ENCODE measurements around the gene CIDEB. TPM values are rescaled to one million over a fixed set of nuclear protein-coding genes. Genes with fewer than 3 reads are reported as not detected.
"Not testable (repeated sequence)": the region's sequence is repeated elsewhere in the genome, so short reads cannot be mapped to it uniquely, and the experiment has no call there.

Gene CIDEB
- total and polyA plus RNA-seq, 2 of the 4 experiments (the other 2 are of a cell fraction) = under 0.01 to 0.19 TPM

GRCh38 chr14:24354482-24354825 lies 46.7 kb upstream of the CIDEB start:
- H3K9ac ChIP-seq (ENCODE audit: low read depth, low read length); H2AK9ac ChIP-seq (replicated peaks; ENCODE audit: low read depth, low read length, poor library complexity); H4K20me1 ChIP-seq (ENCODE audit: insufficient read depth, low read length); POLR2A ChIA-PET (ENCODE audit: unreplicated experiment); H4K5ac ChIP-seq (ENCODE audit: low read depth, low read length); H3K4me2 ChIP-seq (ENCODE audit: low read depth, low read length); H2BK20ac ChIP-seq (ENCODE audit: low read depth, low read length); H2BK15ac ChIP-seq (ENCODE audit: low read depth, low read length); H3K36me3 ChIP-seq (ENCODE audit: control insufficient read depth, insufficient read depth, low read length); H3K23ac ChIP-seq (ENCODE audit: low read depth, low read length); H3K79me1 ChIP-seq (ENCODE audit: low read depth in 1 of 2, low read length in 2 of 2); H3K4me1 ChIP-seq (ENCODE audit: control insufficient read depth, insufficient read depth, low read length); H2AFZ ChIP-seq (replicated peaks; ENCODE audit: low read length, poor library complexity); in situ Hi-C loops (cut with MboI; ENCODE audit: low sequenced_read_pairs); H3K4me3 ChIP-seq (ENCODE audit: insufficient read depth, low read depth, low read length); DNase-seq; H3K14ac ChIP-seq (replicated peaks; ENCODE audit: low read depth, low read length); H3K27me3 ChIP-seq (ENCODE audit: control insufficient read depth, insufficient read depth, low read length); H3K9me1 ChIP-seq (ENCODE audit: insufficient read depth, low read length); H3K18ac ChIP-seq (ENCODE audit: low read depth, low read length); H3K56ac ChIP-seq (ENCODE audit: extremely low read depth, insufficient read depth, low read length); dilution Hi-C loops (cut with HindIII; ENCODE audit: low sequenced_read_pairs, unreplicated experiment); ATAC-seq (ENCODE audit: low read depth); H3K4ac ChIP-seq (ENCODE audit: low read depth, low read length); H3K9me3 ChIP-seq (ENCODE audit: control insufficient read depth, insufficient read depth, low read length); BruUV-seq (replicated peaks); H4K91ac ChIP-seq (ENCODE audit: insufficient read depth, low read depth, low read length); H4K8ac ChIP-seq (ENCODE audit: low read depth in 2 of 2, low read length in 2 of 2); H2BK120ac ChIP-seq (ENCODE audit: low read depth, low read length): not testable (repeated sequence)
- intact Hi-C loops (cut with micrococcal nuclease) = loop anchor here (1.0 kb wide), 1 partner anchor 11 kb away; no protein-coding TSS in a partner anchor
- Histone ChIP-seq H3K27ac (ENCODE audit: insufficient read depth, low read length) (peak overlapping the region; percentile 71; the same call in 1 of the 2 replicates), H2AK5ac (ENCODE audit: low read depth, low read length) (0 out of 2 replicates have a peak overlapping the region, but pooled peaks have one; percentile 36), H2BK5ac (ENCODE audit: low read depth, low read length, poor library complexity, severe bottlenecking) (peak overlapping the region; percentile 5)
- no CpG with 5 or more reads among the region's 3 CpGs for WGBS, 2 experiments (ENCODE audit: extremely low coverage in 2 of 2, insufficient read length in 1 of 2)
- CTCF ChIA-PET = interaction anchor here (0.6 kb wide), 2 partner anchors 21 to 81 kb away, joined by 4 to 8 read pairs; no protein-coding TSS in a partner anchor
